DND-41 (cell line): ENCODE results near the gene OR8K5.
"Not testable (repeated sequence)": the region's sequence is repeated elsewhere in the genome, so short reads cannot be mapped to it uniquely, and the experiment has no call there.

Experiments
- ATAC-seq: fragments of 200-7000 bp; cut with Tn5 transposase; 3 replicates; pipeline ENCODE4 v1.9.1; 2021; ENCODE audit warnings: low read depth; ENCODE audit not compliant: insufficient read depth
- DNase-seq: peaks from one replicate; pipeline ENCODE4 v3.0.0-alpha.2; 2020
- H2AFZ ChIP-seq: 2 replicates; pipeline ENCODE4 v1.6.0; 2012; ENCODE audit warnings: low read depth, low read length
- H3K27ac ChIP-seq: 2 replicates; pipeline ENCODE4 v1.5.1; 2012; ENCODE audit warnings: low read length, inconsistent platforms
- H3K27me3 ChIP-seq: fragments of 200-600 bp; sonication (generic); 2 replicates; pipeline ENCODE4 v1.6.0; 2012; ENCODE audit warnings: low read length, mild to moderate bottlenecking, inconsistent platforms; ENCODE audit not compliant: insufficient read depth, poor library complexity
- H3K36me3 ChIP-seq: 2 replicates; pipeline ENCODE4 v1.5.1; 2012; ENCODE audit warnings: low read length, inconsistent platforms; ENCODE audit not compliant: insufficient read depth
- H3K4me1 ChIP-seq: 2 replicates; pipeline ENCODE4 v1.5.1; 2012; ENCODE audit warnings: mild to moderate bottlenecking, low read length; ENCODE audit not compliant: insufficient read depth
- H3K4me2 ChIP-seq: 2 replicates; pipeline ENCODE4 v1.6.0; 2012; ENCODE audit warnings: mild to moderate bottlenecking, moderate library complexity, low read length, inconsistent platforms; ENCODE audit not compliant: insufficient read depth
- H3K4me3 ChIP-seq, 2 experiments: fragments of 200-600 bp in 1 of 2; shearing (Covaris generic) in 1 of 2; 2 replicates each; pipeline ENCODE4 v1.5.1; 2012 to 2016; ENCODE audit warnings: inconsistent platforms in 2 of 2, low read length in 2 of 2, mild to moderate bottlenecking in 2 of 2, low read depth in 1 of 2, moderate library complexity in 1 of 2
- H3K79me2 ChIP-seq: 2 replicates; pipeline ENCODE4 v1.6.0; 2012; ENCODE audit warnings: low read length, inconsistent platforms; ENCODE audit not compliant: insufficient read depth
- H3K9ac ChIP-seq: 2 replicates; pipeline ENCODE4 v1.6.0; 2012; ENCODE audit warnings: low read depth, mild to moderate bottlenecking, inconsistent platforms, low read length, moderate library complexity
- H3K9me3 ChIP-seq: 2 replicates; pipeline ENCODE4 v1.5.1; 2012; ENCODE audit warnings: low read length, moderate library complexity, mild to moderate bottlenecking, inconsistent platforms; ENCODE audit not compliant: insufficient read depth, severe bottlenecking
- H4K20me1 ChIP-seq: 2 replicates; pipeline ENCODE4 v1.6.0; 2012; ENCODE audit warnings: low read length; ENCODE audit not compliant: insufficient read depth
- EZH2 ChIP-seq: IDR thresholded peaks from 3 replicates; pipeline ENCODE4 v1.6.1; 2012; ENCODE audit warnings: borderline replicate concordance, low read depth, mild to moderate bottlenecking, moderate library complexity, low read length, inconsistent platforms; ENCODE audit not compliant: severe bottlenecking
- TF ChIP-seq, protein P1 (sequence below): IDR thresholded peaks from 2 replicates; pipeline ENCODE4 v1.5.1; 2012; ENCODE audit warnings: borderline replicate concordance, low read length, moderate library complexity, mild to moderate bottlenecking; ENCODE audit not compliant: poor library complexity, severe bottlenecking; ENCODE audit errors: extremely low read depth

Gene OR8K5

DNA sequence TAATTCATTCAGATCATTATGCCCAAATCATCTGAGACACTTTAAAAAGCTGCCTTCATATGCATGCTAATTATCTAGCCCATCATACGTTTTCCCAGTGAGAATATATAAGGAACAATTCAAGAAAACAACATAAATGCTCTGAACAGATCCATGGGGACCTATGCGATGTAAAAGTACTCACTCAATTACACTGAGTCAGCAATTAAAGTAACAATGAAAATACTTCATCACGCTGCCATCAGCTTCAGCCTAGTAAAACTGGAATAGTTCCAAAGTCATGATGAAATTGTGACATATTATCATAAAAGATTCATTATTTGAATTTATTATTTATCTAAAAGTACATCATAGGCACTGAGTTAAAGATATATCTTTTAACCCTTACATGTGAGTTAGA lies 3.7 kb upstream of the OR8K5 start:
- DNase-seq (no peak), ATAC-seq (no peak)
- Histone ChIP-seq H3K27ac (no peak overlapping the region), H4K20me1 (no peaks in the 10 kb centered on the region), H3K4me3 (no peak overlapping the region), H3K4me1 (no peaks in the 10 kb centered on the region), H3K36me3 (no peaks in the 10 kb centered on the region), H2AFZ (no peak overlapping the region), H3K4me2 (no peak overlapping the region), H3K9ac (no peak overlapping the region), H3K27me3 (no peaks in the 10 kb centered on the region), H3K79me2 (no peaks in the 10 kb centered on the region), H3K9me3 (no peaks in the 10 kb centered on the region)
- TF ChIP-seq, protein P1, sequence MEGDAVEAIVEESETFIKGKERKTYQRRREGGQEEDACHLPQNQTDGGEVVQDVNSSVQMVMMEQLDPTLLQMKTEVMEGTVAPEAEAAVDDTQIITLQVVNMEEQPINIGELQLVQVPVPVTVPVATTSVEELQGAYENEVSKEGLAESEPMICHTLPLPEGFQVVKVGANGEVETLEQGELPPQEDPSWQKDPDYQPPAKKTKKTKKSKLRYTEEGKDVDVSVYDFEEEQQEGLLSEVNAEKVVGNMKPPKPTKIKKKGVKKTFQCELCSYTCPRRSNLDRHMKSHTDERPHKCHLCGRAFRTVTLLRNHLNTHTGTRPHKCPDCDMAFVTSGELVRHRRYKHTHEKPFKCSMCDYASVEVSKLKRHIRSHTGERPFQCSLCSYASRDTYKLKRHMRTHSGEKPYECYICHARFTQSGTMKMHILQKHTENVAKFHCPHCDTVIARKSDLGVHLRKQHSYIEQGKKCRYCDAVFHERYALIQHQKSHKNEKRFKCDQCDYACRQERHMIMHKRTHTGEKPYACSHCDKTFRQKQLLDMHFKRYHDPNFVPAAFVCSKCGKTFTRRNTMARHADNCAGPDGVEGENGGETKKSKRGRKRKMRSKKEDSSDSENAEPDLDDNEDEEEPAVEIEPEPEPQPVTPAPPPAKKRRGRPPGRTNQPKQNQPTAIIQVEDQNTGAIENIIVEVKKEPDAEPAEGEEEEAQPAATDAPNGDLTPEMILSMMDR: no peak
- TF ChIP-seq EZH2: no peak

DNA sequence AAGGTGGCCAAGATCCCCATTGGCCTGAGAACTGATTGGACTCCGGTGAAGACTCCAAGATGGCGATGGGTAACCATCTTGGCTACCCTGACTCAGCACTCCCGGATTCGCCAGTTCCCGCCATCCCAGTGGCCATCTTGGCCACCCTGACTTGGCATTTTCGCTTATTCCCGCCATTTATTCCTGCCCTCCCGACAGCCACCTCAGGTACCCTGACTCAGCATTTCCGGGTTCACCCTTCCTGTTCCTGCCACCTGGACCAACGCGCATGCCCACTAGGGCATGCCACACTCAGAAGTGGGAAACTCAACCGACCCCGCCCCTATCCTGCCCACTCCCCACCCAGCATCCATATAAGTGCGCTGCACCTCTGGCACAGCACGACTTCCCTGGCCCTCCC lies 7.8 kb downstream of the OR8K5 start:
- no peak for ATAC-seq

GRCh38 chr11:56151376-56151775 lies 8.7 kb downstream of the OR8K5 start:
- Histone ChIP-seq H3K4me1 (no peaks in the 10 kb centered on the region), H4K20me1 (no peaks in the 10 kb centered on the region), H3K27ac (no peak overlapping the region), H3K27me3 (no peaks in the 10 kb centered on the region), H3K36me3 (no peaks in the 10 kb centered on the region), H2AFZ (no peak overlapping the region), H3K9ac (no peak overlapping the region), H3K79me2 (no peaks in the 10 kb centered on the region), H3K4me2 (no peak overlapping the region), H3K9me3 (no peaks in the 10 kb centered on the region), H3K4me3 (no peak overlapping the region)
- DNase-seq (no peak), ATAC-seq (no peak)
- TF ChIP-seq, protein P1: no peak
- TF ChIP-seq EZH2: no peak

More for the DNA sequence above, 7.8 kb downstream of the OR8K5 start:
- no peaks in the 10 kb centered on the region for H3K9me3 ChIP-seq
- TF ChIP-seq, protein P1: no peak
- no peak for TF ChIP-seq EZH2
- no peak overlapping the region for H3K27ac ChIP-seq
- H3K27me3 ChIP-seq: no peaks in the 10 kb centered on the region
- H3K4me3 ChIP-seq: no peak overlapping the region
- H3K4me1 ChIP-seq: no peaks in the 10 kb centered on the region
- H4K20me1 ChIP-seq: no peaks in the 10 kb centered on the region
- H2AFZ ChIP-seq: no peak overlapping the region
- H3K4me2 ChIP-seq: no peak overlapping the region
- H3K36me3 ChIP-seq: no peaks in the 10 kb centered on the region
- H3K9ac ChIP-seq: no peak overlapping the region
- no peak for DNase-seq
- H3K79me2 ChIP-seq: no peaks in the 10 kb centered on the region

DNA sequence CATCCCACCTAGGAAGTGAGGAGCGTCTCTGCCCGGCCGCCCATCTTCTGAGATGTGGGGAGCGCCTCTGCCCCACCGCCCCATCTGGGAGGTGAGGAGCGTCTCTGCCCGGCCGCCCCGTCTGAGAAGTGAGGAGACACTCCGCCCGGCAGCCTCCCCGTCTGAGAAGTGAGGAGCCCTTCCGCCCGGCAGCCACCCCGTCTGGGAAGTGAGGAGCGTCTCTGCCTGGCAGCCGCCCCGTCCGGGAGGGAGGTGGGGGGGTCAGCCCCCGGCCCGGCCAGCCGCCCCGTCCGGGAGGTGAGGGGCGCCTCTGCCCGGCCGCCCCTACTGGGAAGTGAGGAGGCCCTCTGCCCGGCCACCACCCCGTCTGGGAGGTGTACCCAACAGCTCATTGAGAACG lies 16.4 kb downstream of the OR8K5 start:
- not testable (repeated sequence) for H3K9ac ChIP-seq

More for the DNA sequence above, 16.4 kb downstream of the OR8K5 start:
- ATAC-seq, H4K20me1 ChIP-seq, H3K4me2 ChIP-seq, H3K9me3 ChIP-seq, H3K27me3 ChIP-seq, H3K36me3 ChIP-seq, H3K4me3 ChIP-seq, H3K27ac ChIP-seq, DNase-seq, H2AFZ ChIP-seq, H3K4me1 ChIP-seq, H3K79me2 ChIP-seq: not testable (repeated sequence)
